KG1 (cell line): ENCODE measurements around the gene CYS1.
"Not testable (repeated sequence)": the region's sequence is repeated elsewhere in the genome, so short reads cannot be mapped to it uniquely, and the experiment has no call there.

ENCODE experiments used
- DNase-seq: peaks from one replicate; lab custom pipeline; 2025; lab: John Stamatoyannopoulos, UW

Gene CYS1

GRCh38 chr2:10012366-10012962, 67.7 kb downstream of the CYS1 start:
- not testable (repeated sequence) for DNase-seq

- DNase-seq = not testable (repeated sequence)
Measured at GRCh38 chr2:10011606-10012325, 68.4 kb downstream of the CYS1 start.

- not testable (repeated sequence) for DNase-seq
Measured at GRCh38 chr2:10010861-10011605, 69.2 kb downstream of the CYS1 start.

GRCh38 chr2:10009811-10010781, 70.1 kb downstream of the CYS1 start:
- no peak for DNase-seq

- DNase-seq = no peak
Measured at GRCh38 chr2:10009271-10009810, 70.9 kb downstream of the CYS1 start.

GRCh38 chr2:10008809-10009176, 71.4 kb downstream of the CYS1 start:
- DNase-seq = no peak

- no peak for DNase-seq
Measured at GRCh38 chr2:10007921-10008808, 72.0 kb downstream of the CYS1 start.

- no peak for DNase-seq
Measured at GRCh38 chr2:10007435-10007834, 72.8 kb downstream of the CYS1 start.
